Mucosa of stomach (tissue), 1 donor: ENCODE measurements around the gene PLXNA2.
A peak's percentile ranks its signal among the peaks of the same experiment; 100 is the strongest.

Experiments
- H3K27me3 ChIP-seq: one replicate; pipeline ENCODE4 v1.7.0; 2013; ENCODE audit warnings: mild to moderate bottlenecking, low read length; ENCODE audit not compliant: control insufficient read depth, insufficient read depth
- H3K36me3 ChIP-seq: one replicate; pipeline ENCODE4 v1.7.0; 2013; ENCODE audit warnings: low read length; ENCODE audit not compliant: control insufficient read depth, insufficient read depth
- H3K4me1 ChIP-seq: one replicate; pipeline ENCODE4 v1.7.0; 2013; ENCODE audit warnings: mild to moderate bottlenecking, low read length; ENCODE audit not compliant: control insufficient read depth, insufficient read depth
- H3K4me3 ChIP-seq: one replicate; pipeline ENCODE4 v1.7.0; 2013; ENCODE audit warnings: low read length
- H3K9ac ChIP-seq: one replicate; pipeline ENCODE4 v1.7.0; 2013; ENCODE audit warnings: mild to moderate bottlenecking, low read length, moderate library complexity
- H3K9me3 ChIP-seq: one replicate; pipeline ENCODE4 v1.7.0; 2013; ENCODE audit warnings: mild to moderate bottlenecking, low read length, moderate library complexity; ENCODE audit not compliant: control insufficient read depth
- donor health status: Pancreatic carcinoma.

PLXNA2 gene

DNA sequence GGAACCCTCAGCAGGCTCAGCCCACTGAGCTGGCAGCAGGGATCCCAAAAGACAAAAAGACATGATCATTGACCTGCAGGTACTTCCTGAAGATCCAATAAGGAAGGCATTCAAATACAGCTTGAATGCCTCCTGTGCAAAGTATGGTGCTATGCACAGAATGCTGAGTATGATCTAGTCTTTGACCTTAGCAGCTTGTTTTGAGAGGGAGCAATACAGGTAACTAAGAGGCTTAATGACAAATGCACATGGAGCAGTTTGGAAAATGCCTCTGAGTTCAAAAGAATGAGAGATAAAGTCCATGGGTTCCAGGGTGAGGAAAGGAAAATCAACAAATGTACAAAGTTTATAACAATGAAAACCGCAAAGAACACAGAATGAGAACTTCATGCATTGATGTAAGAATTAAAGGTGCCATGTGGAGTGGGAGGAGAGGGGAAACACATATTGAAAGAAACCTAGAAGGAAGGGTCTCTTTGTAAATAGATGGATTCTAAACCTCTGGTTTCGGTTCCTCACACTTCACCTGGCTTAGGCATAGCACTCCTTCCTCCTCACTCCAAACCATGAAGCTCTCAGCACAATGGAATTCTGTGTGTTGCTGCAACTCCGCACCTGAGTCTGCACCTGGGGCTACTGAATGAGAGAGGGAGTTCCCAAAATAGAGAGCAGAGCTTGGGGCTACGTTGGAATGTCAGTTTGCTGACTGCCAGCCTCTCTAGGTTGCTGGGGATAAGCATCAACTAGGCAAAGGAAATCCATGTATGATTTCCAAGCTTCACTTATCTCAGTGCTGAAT is 77.6 kb downstream of the PLXNA2 start:
- Histone ChIP-seq H3K9me3 (no peaks in the 10 kb centered on the region), H3K4me3 (no peak overlapping the region), H3K9ac (no peak overlapping the region), H3K27me3 (no peaks in the 10 kb centered on the region), H3K36me3 (no peaks in the 10 kb centered on the region), H3K4me1 (peaks cover 53% of the 10 kb centered on the region)

DNA sequence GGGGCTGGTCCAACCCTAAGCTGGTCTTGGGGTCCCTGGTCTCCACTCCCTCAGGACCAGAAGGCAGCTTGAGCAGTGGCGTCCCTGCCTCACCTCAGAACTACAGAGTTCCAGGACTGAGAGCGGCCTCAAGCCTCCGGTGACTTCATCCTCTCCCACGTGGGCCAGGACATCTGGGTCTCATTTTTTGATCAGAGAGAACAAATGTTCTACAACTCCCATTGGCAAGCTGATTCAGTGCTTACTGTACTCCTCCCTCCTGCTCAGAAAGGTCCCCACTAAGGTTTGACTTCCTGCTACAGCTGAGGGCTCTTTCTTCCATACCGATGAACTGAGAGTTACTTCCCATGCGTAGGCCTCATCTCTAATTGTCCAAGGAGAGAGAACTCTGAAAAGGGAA is 78.5 kb downstream of the PLXNA2 start:
- no peak overlapping the region for H3K9ac ChIP-seq

DNA sequence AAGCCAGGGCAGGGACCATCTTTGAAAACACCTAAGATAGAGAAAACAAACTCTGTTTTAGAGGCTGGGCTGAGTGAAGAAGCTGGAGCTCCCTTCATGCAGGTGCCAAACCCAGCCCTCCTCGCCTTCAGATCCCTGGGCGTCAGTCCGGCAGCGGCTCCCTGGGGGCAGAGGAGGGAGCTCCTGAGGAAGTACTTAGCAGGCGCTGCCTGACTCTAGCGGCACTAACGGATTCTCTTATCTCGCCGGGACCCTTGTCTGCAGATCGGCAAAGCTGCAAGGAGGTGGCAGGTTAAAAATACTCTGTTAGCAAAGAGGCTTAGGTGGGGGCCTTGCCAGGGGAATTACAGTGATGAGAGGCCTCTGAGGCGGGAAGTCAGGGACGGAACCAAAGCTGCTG is 79.6 kb downstream of the PLXNA2 start:
- no peaks in the 10 kb centered on the region for H3K27me3 ChIP-seq
- peaks cover 7% of the 10 kb centered on the region for H3K36me3 ChIP-seq
- H3K9me3 ChIP-seq: no peaks in the 10 kb centered on the region
- peaks cover 62% of the 10 kb centered on the region for H3K4me1 ChIP-seq
- H3K9ac ChIP-seq: no peak overlapping the region
- H3K4me3 ChIP-seq: no peak overlapping the region

More for the DNA sequence above, 78.5 kb downstream of the PLXNA2 start:
- Histone ChIP-seq H3K36me3 (no peaks in the 10 kb centered on the region), H3K27me3 (no peaks in the 10 kb centered on the region), H3K4me1 (peaks cover 59% of the 10 kb centered on the region), H3K4me3 (no peak overlapping the region), H3K9me3 (no peaks in the 10 kb centered on the region)

DNA sequence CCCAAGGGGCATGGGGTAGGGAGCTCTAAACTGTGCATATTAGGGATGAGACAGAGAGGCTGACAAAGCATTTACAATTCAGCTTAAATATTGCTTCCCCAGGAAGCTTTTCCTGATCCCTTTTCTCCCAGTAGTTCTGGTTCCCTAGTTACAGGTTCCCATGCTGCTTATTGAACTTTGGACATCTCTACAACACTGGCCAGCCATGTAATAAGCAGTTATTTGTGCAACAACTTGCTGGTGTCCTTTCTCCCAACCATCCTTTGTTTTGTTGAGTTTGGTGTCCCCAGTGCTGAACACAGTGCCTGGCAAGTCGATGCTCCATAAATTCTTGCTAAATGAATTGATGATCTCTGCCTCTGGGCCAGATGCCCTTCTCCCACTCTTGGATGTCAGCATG is 80.6 kb downstream of the PLXNA2 start:
- no peaks in the 10 kb centered on the region for H3K9me3 ChIP-seq
- H3K4me1 ChIP-seq: peaks cover 72% of the 10 kb centered on the region
- no peak overlapping the region for H3K9ac ChIP-seq
- H3K27me3 ChIP-seq: no peaks in the 10 kb centered on the region
- H3K36me3 ChIP-seq: peaks cover 7% of the 10 kb centered on the region
- H3K4me3 ChIP-seq: no peak overlapping the region

DNA sequence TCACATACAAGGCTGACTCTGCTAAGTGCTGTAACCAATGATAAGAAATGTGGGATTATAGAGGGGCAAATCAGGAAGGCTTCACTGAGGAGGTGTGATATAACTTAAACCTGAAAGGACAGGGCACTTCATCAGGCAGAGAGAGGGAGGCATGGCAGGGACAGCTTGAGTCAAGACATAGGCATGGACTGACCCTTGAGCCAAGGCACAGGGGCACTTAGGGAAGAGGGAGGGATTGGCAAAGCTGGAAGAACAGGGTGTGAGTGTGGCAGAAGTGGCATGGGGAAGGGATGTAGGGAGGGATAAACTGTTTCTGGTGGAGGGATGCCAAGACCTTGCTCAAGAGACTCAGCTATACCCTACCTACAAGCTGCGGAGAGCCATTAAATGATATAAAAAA is 81.3 kb downstream of the PLXNA2 start:
- Histone ChIP-seq H3K36me3 (peaks cover 7% of the 10 kb centered on the region), H3K27me3 (no peaks in the 10 kb centered on the region), H3K4me3 (no peak overlapping the region), H3K9ac (no peak overlapping the region), H3K9me3 (no peaks in the 10 kb centered on the region), H3K4me1 (peaks cover 78% of the 10 kb centered on the region)

DNA sequence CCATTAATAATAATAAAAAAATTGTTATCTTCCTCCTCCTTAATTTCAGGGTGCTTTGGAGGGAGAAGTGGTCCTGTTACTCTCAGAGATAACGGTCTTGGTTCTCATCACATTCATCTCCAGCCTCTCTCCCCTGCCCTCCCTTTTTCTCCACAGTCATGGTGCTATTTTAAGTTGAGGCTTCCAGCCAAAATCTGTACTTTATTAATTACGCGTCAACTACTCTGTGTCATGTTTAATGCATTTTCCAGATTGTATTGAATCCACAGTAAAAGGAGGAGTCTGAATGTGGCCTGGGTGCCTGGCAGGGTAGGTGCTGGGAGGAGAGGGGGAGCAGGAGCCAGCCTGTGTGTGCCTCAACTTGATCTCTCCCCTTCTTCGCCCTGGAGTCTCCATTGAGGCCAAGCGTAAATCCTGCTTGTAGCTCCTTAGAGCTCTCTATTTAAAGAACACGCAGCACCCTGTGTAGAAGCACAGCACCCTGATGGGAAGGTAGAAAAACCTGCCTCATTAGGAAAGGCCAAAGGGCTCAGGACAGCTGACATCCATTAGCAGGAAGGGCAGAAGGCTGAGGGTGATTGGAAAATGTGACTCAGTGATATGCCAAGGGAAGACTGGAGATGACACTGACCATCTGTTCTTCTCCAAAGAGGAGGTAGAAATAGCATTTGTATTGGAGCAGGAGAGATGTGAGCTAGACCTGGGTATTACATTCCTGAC is 82.4 kb downstream of the PLXNA2 start:
- peaks cover 70% of the 10 kb centered on the region for H3K4me1 ChIP-seq
- no peak overlapping the region for H3K9ac ChIP-seq
- no peak overlapping the region for H3K4me3 ChIP-seq
- H3K36me3 ChIP-seq: peaks cover 7% of the 10 kb centered on the region
- H3K9me3 ChIP-seq: no peaks in the 10 kb centered on the region
- no peaks in the 10 kb centered on the region for H3K27me3 ChIP-seq

DNA sequence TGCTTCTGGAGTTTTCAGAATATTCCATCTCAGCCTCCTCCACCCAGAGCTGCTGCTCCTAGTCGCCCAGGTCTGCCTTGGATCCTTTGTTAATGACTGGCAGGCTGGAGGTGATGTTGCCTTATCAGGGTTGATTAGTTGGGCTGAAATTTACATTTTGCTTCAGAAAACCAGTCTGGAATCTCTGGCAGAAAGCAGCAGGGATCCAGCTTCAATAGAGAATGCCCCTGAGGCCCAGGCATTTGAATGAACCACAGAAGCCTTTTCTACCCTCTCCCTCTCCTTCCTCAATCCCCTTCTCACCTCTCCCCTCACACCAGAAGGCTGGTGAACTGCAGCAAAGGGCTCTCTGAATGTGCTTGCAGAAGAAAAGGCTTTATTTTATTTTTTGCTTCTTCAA is 83.2 kb downstream of the PLXNA2 start:
- no peaks in the 10 kb centered on the region for H3K27me3 ChIP-seq
- H3K4me3 ChIP-seq: no peak overlapping the region
- H3K36me3 ChIP-seq: peaks cover 7% of the 10 kb centered on the region
- H3K9me3 ChIP-seq: no peaks in the 10 kb centered on the region
- peaks cover 62% of the 10 kb centered on the region for H3K4me1 ChIP-seq
- peak overlapping the region; percentile 22 for H3K9ac ChIP-seq

DNA sequence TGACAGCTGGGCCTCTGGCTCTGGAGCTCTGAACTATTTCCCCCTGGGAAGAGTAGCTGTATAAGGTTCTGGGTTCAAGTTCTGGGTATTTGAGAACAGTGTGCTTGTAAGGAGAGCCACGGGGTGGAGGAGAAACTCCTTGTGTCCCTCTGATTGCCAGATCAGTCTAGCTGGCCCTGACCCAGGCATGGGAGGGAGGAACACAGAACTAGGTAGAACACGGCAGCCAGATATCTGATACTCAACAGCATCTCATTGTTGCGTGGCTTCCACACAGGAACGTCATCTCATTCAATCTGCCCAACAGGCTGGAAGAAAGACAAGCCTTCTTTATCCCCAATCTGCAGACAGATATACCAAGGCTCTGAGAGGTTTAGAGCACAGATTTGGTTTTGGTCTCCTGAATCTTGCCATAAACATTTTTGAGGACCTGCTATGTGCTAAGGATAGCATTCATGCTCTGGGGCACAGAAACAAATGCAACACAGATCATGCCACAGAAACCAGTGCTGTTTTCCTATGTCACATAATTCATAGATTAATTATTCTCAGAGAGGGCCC is 83.8 kb downstream of the PLXNA2 start:
- H3K4me3 ChIP-seq: no peak overlapping the region
- no peaks in the 10 kb centered on the region for H3K27me3 ChIP-seq
- peaks cover 61% of the 10 kb centered on the region for H3K4me1 ChIP-seq
- peaks cover 7% of the 10 kb centered on the region for H3K36me3 ChIP-seq
- no peak overlapping the region for H3K9ac ChIP-seq
- no peaks in the 10 kb centered on the region for H3K9me3 ChIP-seq

DNA sequence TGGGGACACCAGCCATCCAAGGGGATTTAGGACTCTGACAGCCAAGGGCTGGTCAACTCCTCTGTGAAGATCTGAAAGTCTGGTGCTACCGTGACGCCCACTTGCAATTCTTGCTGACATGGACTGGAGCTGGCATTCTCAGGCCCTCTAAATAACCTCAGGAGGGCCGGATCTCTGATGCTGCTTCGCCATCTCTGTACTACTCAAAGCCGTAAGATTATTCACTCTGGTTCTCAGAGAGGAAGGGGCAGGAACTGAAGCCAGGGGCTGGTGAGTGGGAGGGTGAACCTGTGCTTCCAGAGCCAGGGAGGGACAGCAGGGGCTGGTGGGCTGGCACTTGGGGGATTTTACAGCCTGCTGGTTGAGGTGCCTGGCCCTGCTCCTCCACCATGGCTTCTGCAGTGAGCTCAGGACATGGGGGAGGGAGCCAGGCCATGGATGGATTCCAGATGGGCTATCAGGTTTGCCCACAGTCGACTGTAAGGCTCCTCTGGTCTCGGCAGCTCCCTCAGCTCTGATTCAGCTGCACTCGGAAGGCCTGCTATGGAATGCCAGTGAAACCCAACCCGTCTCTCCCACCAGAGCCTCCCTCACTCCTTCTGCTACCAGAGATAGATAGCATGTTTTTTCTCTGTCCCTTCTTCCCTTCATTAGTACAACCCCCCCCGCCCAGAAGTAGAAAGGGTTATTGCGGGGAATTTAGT is 84.5 kb downstream of the PLXNA2 start:
- no peak overlapping the region for H3K4me3 ChIP-seq
- H3K9me3 ChIP-seq: no peaks in the 10 kb centered on the region
- H3K27me3 ChIP-seq: no peaks in the 10 kb centered on the region
- peaks cover 67% of the 10 kb centered on the region for H3K4me1 ChIP-seq
- peaks cover 7% of the 10 kb centered on the region for H3K36me3 ChIP-seq
- H3K9ac ChIP-seq: no peak overlapping the region

DNA sequence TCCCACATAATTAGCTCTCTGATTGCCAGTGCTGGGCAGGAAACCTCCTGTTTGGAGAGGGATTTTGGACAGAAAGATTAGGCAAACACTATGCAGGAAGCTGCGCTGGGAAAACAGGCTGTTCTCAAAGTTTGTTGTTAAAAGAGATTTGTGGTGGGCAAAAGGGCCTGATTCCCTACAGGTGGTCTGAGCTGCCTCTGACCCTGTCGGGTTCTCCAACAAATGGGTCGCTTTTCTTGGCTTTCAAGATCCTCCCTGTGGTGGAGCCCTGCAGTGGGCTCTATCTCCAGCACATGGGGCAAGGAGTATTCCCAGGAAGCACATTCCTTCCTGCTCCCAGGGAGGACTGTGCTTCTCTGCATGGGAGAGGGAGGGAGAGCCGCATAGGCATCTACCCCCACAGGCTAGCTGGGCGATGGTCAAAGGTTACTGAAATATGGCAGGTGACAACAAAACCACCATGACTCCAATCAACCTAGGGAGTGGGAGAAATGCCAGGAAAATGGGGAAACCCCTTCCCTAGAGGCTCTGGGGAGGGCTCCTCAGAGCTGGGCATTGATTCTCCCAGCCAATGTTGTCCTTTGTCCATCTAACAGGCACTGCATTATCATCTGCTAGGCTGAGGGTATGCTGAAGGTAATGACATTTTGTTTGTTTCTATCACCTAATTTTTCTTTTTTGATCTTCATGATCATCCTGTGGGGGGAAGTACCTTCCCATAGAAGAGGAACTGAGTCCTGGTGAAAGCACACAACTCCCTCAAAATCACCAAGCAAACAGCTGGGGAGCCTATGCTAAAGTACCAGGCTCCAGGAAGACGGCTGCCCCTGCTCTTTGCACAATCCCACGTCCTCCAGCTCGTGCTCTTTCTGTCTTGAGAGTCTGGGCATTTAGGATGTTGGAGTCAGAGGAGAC is 85.3 kb downstream of the PLXNA2 start:
- H3K9ac ChIP-seq: no peak overlapping the region
- no peak overlapping the region for H3K4me3 ChIP-seq
- no peaks in the 10 kb centered on the region for H3K9me3 ChIP-seq
- H3K27me3 ChIP-seq: no peaks in the 10 kb centered on the region
- peaks cover 74% of the 10 kb centered on the region for H3K4me1 ChIP-seq
- peaks cover 7% of the 10 kb centered on the region for H3K36me3 ChIP-seq

DNA sequence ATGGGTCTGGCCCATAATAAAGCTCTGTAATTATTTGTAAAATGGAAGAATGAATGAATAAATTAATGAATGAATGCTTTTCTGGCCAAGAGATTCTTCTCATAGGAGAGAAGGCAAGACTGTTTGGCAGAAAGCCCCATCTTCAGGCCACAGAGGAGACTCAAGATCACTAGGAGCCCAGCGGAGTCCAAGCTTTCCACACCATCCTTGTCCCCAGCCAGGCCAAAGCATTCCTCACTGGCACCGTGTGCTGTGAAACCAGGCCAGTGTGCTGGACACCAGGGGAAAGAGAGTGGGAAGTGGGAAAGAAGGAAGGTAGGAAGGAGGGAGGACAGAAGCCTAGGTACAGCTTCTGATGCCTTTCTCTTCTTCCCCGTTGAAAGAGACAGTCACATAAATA is 86.4 kb downstream of the PLXNA2 start:
- no peak overlapping the region for H3K9ac ChIP-seq
- H3K27me3 ChIP-seq: no peaks in the 10 kb centered on the region
- no peaks in the 10 kb centered on the region for H3K9me3 ChIP-seq
- no peak overlapping the region for H3K4me3 ChIP-seq
- peaks cover 7% of the 10 kb centered on the region for H3K36me3 ChIP-seq
- H3K4me1 ChIP-seq: peaks cover 70% of the 10 kb centered on the region
